Mammary microvascular endothelial cell (primary cell): ENCODE data around the gene CBX4. TPM values are rescaled to one million over a fixed set of nuclear protein-coding genes. Genes with fewer than 3 reads are reported as not detected.

Source experiments
- total RNA-seq: library from RNA; depleted of rRNA; stranded (reverse); fragments of >200 nt; gene quantifications from 2 replicates; pipeline ENCODE4 v1.2.3, GENCODE V29; 2015

The CBX4 gene
- total RNA-seq, result 10.6 and 11.7 TPM in 2 replicates

DNA sequence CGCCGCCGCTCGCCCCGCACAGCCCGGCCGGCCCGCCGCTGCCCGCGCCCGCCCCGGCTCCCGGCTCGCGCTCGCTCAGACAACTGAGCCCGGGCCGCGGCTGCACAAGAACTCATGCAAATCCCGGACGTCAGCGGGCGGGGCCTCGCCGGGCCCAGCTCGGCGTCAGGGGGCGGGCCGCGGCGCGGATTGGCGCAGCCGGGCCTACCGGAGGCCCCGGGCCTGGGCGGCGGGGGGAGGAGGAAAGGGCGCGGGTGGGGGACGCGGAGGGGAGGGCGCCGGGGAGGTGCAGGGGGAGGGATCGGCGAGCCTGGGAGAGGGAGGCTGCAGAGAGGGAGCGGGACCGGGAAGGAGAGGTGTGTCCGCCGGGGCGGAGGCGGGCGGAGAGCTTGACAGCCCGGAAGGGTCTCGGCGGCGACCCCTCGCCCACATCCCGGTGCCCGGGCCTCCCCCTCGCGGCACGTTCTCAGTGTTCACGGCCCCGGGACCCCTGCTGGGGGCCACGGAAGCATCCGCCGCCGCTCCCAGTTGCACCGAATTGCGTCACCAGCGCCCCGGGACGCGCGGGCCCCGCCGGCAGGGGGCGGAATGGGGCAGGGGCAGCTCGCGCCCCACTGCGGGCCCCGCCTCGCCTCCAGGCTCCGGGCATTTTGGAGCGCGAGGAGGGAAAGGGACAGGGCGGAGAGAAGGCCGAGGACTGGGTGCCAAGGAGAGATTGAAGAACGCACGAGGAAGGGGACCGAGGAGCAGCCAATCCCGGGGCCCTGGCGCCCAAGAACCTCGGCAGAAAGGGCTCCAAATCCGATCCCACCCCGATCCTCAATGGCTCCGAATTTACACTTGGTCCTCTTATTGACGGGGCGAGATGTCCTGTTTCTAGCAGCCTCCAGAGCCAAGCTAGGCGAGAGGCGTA is at the start of gene CBX4:
TSS of gene CBX4 (minus strand) at position 85 of the 913 bp plus-strand sequence. CDS start 189 bp downstream, outside the sequence.

DNA sequence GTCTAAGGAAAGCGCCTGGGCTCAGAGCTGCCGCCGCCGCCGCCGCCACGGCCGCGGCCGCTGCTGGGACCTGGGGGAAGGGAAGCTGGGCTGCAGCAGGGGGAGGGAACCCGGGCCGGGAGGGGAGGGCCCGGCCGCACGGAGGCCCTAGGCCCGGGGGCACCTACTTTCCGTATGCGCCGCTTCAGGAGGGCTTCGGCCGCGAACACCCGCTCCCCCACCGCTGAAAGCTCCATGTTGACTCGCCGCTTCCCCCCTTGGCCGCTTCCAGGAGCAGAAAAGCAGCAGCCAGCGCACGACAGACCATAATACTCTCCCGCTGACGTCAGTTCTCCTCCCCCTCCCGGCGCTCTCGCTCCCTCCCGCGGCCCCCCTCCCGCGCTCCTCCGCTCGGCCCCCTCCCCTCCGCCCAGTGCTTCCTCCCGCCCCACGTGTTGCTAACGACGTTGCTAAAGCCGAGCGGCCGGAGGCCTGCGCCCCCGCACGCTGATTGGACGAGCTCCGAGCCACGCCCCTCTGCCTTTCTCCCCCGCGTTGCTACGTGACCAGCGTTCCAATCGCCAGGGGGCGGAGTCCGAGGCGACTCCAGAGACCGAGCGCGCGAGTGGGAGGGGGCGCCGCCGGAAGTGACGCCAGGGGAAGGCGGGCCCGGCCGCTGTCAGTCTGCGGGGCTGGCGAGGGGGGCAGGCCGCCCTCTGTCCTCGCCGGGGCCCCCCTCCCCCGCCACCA is 42.3 kb downstream of the CBX4 start, which contains the start of gene CBX8:
TSS of gene CBX8 (minus strand) at position 315 of the 729 bp plus-strand sequence. CDS start at position 236, 79 bp downstream.

Other genes starting within 250 kb of the CBX4 start
- not detected in 2 replicates for gene RBFOX3, start 228.4 kb downstream of the CBX4 start, total RNA-seq
- gene ENPP7, start 108.5 kb downstream of the CBX4 start, total RNA-seq, result not detected in 2 replicates
- gene CBX2, start 61.3 kb downstream of the CBX4 start, total RNA-seq, result 11.3 and 12.0 TPM in 2 replicates
- 2.1 and 2.4 TPM in 2 replicates for gene CBX8, start 42.4 kb downstream of the CBX4 start, total RNA-seq
- 20.8 and 21.0 TPM in 2 replicates for gene TBC1D16, start 196.4 kb upstream of the CBX4 start, total RNA-seq
- gene CCDC40, start 197.2 kb upstream of the CBX4 start, total RNA-seq, result 0.60 and 1.1 TPM in 2 replicates